HepG2 (cell line): ENCODE results near the gene DEPDC5. TPM values are rescaled to one million over a fixed set of nuclear protein-coding genes. Genes with fewer than 3 reads are reported as not detected.
A peak's percentile ranks its signal among the peaks of the same experiment; 100 is the strongest.

Experiments used
- AHR ChIP-seq: IDR thresholded peaks from 2 replicates; pipeline ENCODE4 v1.6.1; 2018; ENCODE audit warnings: missing genetic modification reagents, missing compliant biosample characterization
- CAMTA2 ChIP-seq: sonication (generic); formaldehyde crosslinking; IDR thresholded peaks from 2 replicates; pipeline ENCODE4 v1.4.0; 2020; ENCODE audit warnings: mild to moderate bottlenecking, missing genetic modification reagents, borderline replicate concordance
- CHD2 ChIP-seq: IDR thresholded peaks from 2 replicates; pipeline ENCODE4 v1.6.1; 2011; ENCODE audit warnings: low read depth, low read length, improper control_type of control experiment
- CREM ChIP-seq, 2 experiments: sonication (generic) in 1 of 2; formaldehyde crosslinking in 1 of 2; IDR thresholded peaks; 2 replicates each; pipeline versions ENCODE4 v1.4.0 to v1.6.1; 2016 to 2020; ENCODE audit warnings: antibody characterized with exemption in 1 of 2, mild to moderate bottlenecking in 1 of 2, missing genetic modification reagents in 1 of 2
- ELF1 ChIP-seq: sonication (generic); formaldehyde crosslinking; IDR thresholded peaks from 2 replicates; pipeline ENCODE4 v1.4.0; 2020; ENCODE audit warnings: missing genetic modification reagents
- FLYWCH1 ChIP-seq: sonication (generic); formaldehyde crosslinking; IDR thresholded peaks from 2 replicates; pipeline ENCODE4 v1.8.1; 2023; ENCODE audit warnings: mild to moderate bottlenecking, missing genetic modification reagents
- FOSL2 ChIP-seq: sonication (generic); formaldehyde crosslinking; IDR thresholded peaks from 2 replicates; pipeline ENCODE4 v1.4.0; 2020; ENCODE audit warnings: missing genetic modification reagents
- FOXP4 ChIP-seq: sonication (generic); formaldehyde crosslinking; IDR thresholded peaks from 2 replicates; pipeline ENCODE4 v1.4.0; 2020; ENCODE audit warnings: missing genetic modification reagents
- GTF3A ChIP-seq: sonication (generic); formaldehyde crosslinking; conservative IDR thresholded peaks from 2 replicates; pipeline ENCODE4 v1.4.0; 2020; ENCODE audit warnings: mild to moderate bottlenecking, missing genetic modification reagents
- HDAC2 ChIP-seq: sonication (generic); formaldehyde crosslinking; IDR thresholded peaks from 2 replicates; pipeline ENCODE4 v1.4.0; 2020; ENCODE audit warnings: missing genetic modification reagents
- HOXA5 ChIP-seq: sonication (generic); formaldehyde crosslinking; IDR thresholded peaks from 2 replicates; pipeline ENCODE4 v1.4.0; 2020; ENCODE audit warnings: missing genetic modification reagents
- MAFK ChIP-seq, 2 experiments: IDR thresholded peaks in 1 of 2; conservative IDR thresholded peaks in 1 of 2; 2 replicates each; pipeline ENCODE4 v1.6.1; 2011; ENCODE audit warnings: improper control_type of control experiment in 2 of 2, low read length in 2 of 2
- MAZ ChIP-seq, 2 experiments: sonication (generic) in 1 of 2; formaldehyde crosslinking in 1 of 2; IDR thresholded peaks; 2 replicates each; pipeline versions ENCODE4 v1.5.0 to v1.6.1; 2012 to 2020; ENCODE audit warnings: low read depth in 2 of 2, mild to moderate bottlenecking in 2 of 2, borderline replicate concordance in 1 of 2, improper control_type of control experiment in 1 of 2, low read length in 1 of 2, missing genetic modification reagents in 1 of 2, moderate library complexity in 1 of 2
- NFE2L1 ChIP-seq: sonication (generic); formaldehyde crosslinking; IDR thresholded peaks from 2 replicates; pipeline ENCODE4 v1.4.0; 2020; ENCODE audit warnings: missing genetic modification reagents, mild to moderate bottlenecking, borderline replicate concordance
- SKI ChIP-seq: fragments of 450-650 bp; IDR thresholded peaks from one replicate; pipeline ENCODE4 v1.6.1; 2018; ENCODE audit warnings: mild to moderate bottlenecking; ENCODE audit not compliant: partially characterized antibody
- STAT6 ChIP-seq: sonication (generic); formaldehyde crosslinking; IDR thresholded peaks from 2 replicates; pipeline ENCODE4 v1.4.0; 2020; ENCODE audit warnings: missing genetic modification reagents, mild to moderate bottlenecking, borderline replicate concordance
- ZNF180 ChIP-seq: sonication (generic); formaldehyde crosslinking; IDR thresholded peaks from 2 replicates; pipeline ENCODE4 v1.4.0; 2020; ENCODE audit warnings: low read depth, missing genetic modification reagents, borderline replicate concordance
- ZNF296 ChIP-seq: sonication (generic); formaldehyde crosslinking; conservative IDR thresholded peaks from 2 replicates; pipeline ENCODE4 v1.5.0; 2020; ENCODE audit warnings: mild to moderate bottlenecking, missing genetic modification reagents
- ZNF30 ChIP-seq: sonication (generic); formaldehyde crosslinking; IDR thresholded peaks from 2 replicates; pipeline ENCODE4 v1.5.0; 2020; ENCODE audit warnings: mild to moderate bottlenecking, missing genetic modification reagents
- ZNF383 ChIP-seq: sonication (generic); formaldehyde crosslinking; IDR thresholded peaks from 2 replicates; pipeline ENCODE4 v1.4.0; 2020; ENCODE audit warnings: missing genetic modification reagents, mild to moderate bottlenecking, borderline replicate concordance
- ZNF557 ChIP-seq: sonication (generic); formaldehyde crosslinking; IDR thresholded peaks from 2 replicates; pipeline ENCODE4 v1.4.0; 2020; ENCODE audit warnings: missing genetic modification reagents
- ZNF570 ChIP-seq: sonication (generic); formaldehyde crosslinking; IDR thresholded peaks from 2 replicates; pipeline ENCODE4 v1.4.0; 2020; ENCODE audit warnings: mild to moderate bottlenecking, missing genetic modification reagents, borderline replicate concordance
- ZNF766 ChIP-seq: sonication (generic); formaldehyde crosslinking; IDR thresholded peaks from 2 replicates; pipeline ENCODE4 v1.5.0; 2020; ENCODE audit warnings: missing genetic modification reagents, borderline replicate concordance
- ZNF879 ChIP-seq: sonication (generic); formaldehyde crosslinking; IDR thresholded peaks from 2 replicates; pipeline ENCODE4 v1.8.1; 2023; ENCODE audit warnings: missing genetic modification reagents
- polyA plus RNA-seq, 8 experiments: library from polyadenylated mRNA; depleted of rRNA in 3 of 8; stranded (reverse) in 7 of 8; unstranded in 1 of 8; fragments of >200 nt; fragmentation: Illumina TruSeq in 4 of 8; extraction: Trizol in 4 of 8; gene quantifications; 2 replicates each; pipeline versions ENCODE4 v1.2.1 to v1.2.3, GENCODE V29; 2011 to 2016; ENCODE audit warnings: low read depth in 4 of 8, missing spikeins in 1 of 8, mixed read lengths in 1 of 8; ENCODE audit not compliant: insufficient read depth in 1 of 8
- total RNA-seq, 5 experiments: library from RNA; depleted of rRNA; stranded (reverse); fragments of >200 nt; fragmentation: Illumina TruSeq; extraction: Trizol; gene quantifications; 2 replicates each; pipeline ENCODE4 v1.2.3, GENCODE V29; 2016; ENCODE audit warnings: low read depth in 1 of 5
- TF ChIP-seq, protein P1 (sequence below): sonication (generic); formaldehyde crosslinking; IDR thresholded peaks from 2 replicates; pipeline ENCODE4 v1.4.0; 2020; ENCODE audit warnings: mild to moderate bottlenecking, missing genetic modification reagents

The DEPDC5 gene
- total and polyA plus RNA-seq, 2 of the 13 experiments (the other 11 are each of a cell fraction or from before 2014, with no cell fraction given) = 9.8 to 12.4 TPM

DNA sequence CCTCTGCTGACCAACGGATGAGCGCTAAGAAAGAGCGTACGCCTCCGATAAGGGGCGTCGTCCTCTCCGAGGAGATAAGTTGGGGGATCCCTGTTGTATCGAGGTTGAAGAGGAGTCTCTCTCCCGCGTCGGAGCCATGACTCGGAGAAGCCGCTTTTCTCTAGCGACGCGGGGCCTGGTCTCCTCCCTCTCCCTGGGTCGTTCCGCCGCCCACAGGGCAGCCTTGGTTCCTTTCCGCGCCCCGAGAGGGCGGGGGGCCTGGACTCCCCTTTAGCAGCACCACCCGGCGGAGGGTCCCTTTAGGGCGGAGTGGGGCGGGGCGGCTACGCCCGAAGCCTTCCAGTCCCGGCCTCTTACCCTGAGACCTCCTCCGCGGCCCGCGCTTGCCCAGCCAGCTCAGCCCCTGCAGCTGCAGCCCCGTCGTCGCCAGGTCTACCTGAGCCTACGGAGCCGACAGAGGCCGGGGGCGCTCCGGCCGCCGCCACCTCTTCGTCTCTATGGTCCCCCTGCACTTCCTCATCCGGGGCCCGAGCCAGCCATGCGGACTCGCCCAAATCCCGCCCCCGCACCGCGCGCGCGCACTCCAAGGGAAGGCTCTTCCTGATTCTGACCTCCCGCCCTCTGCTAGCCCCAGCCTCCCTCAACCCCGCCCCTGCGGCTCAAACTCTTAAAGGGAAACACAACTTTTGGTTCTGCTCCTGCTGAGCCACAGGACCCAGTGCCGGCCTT, 4.0 kb upstream of the DEPDC5 start, which contains the start of gene PRR14L (continued):
- TF ChIP-seq CHD2 = peak; percentile 34; the same call in 1 of the 2 replicates
- no peak for TF ChIP-seq ZNF570 (CRISPR knock-in tag)
- peak; percentile 99 for TF ChIP-seq ELF1 (CRISPR knock-in tag)
- TF ChIP-seq FOSL2 = 0 out of 2 replicates have a peak, but pooled peaks have one; percentile 30
- TF ChIP-seq ZNF766 (CRISPR knock-in tag) = peak; percentile 85; the same call in 1 of the 2 replicates
- TF ChIP-seq AHR = no peak
- TF ChIP-seq HDAC2 = peak; percentile 76
- no peak; the same call in none of the 2 replicates for TF ChIP-seq CREM (IDR thresholded peaks at IDR 0.05)
- no peak for TF ChIP-seq CREM (CRISPR knock-in tag; IDR thresholded peaks at IDR 0.05)
- peak; percentile 56; the same call in 1 of the 2 replicates for TF ChIP-seq HOXA5 (CRISPR knock-in tag)
- TF ChIP-seq ZNF383 (CRISPR knock-in tag) = no peak
- no peak for TF ChIP-seq CAMTA2
- peak; percentile 61 for TF ChIP-seq FOXP4 (CRISPR knock-in tag)
- TF ChIP-seq ZNF296 (CRISPR knock-in tag) = no peak
- no peak for TF ChIP-seq STAT6 (CRISPR knock-in tag)
- TF ChIP-seq ZNF30 (CRISPR knock-in tag) = no peak
- TF ChIP-seq ZNF557 = 0 out of 2 replicates have a peak, but pooled peaks have one; percentile 22
- peak; percentile 44 for TF ChIP-seq SKI
- TF ChIP-seq FLYWCH1 (CRISPR knock-in tag) = no peak
- peak; percentile 96 for TF ChIP-seq MAZ (IDR thresholded peaks at IDR 0.05; ENCODE audit: borderline replicate concordance, low read depth, low read length)
- TF ChIP-seq MAZ (CRISPR knock-in tag; IDR thresholded peaks at IDR 0.05; ENCODE audit: low read depth) = peak; percentile 85
- TF ChIP-seq MAFK (conservative IDR thresholded peaks at IDR 0.05 in 1 of 2, IDR thresholded peaks at IDR 0.05 in 1 of 2; ENCODE audit: low read length in 2 of 2) = no peak
- TF ChIP-seq, protein P1, sequence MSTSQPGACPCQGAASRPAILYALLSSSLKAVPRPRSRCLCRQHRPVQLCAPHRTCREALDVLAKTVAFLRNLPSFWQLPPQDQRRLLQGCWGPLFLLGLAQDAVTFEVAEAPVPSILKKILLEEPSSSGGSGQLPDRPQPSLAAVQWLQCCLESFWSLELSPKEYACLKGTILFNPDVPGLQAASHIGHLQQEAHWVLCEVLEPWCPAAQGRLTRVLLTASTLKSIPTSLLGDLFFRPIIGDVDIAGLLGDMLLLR (CRISPR knock-in tag) = peak; percentile 80
- no peak for TF ChIP-seq ZNF180 (CRISPR knock-in tag)
- 0 out of 2 replicates have a peak, but pooled peaks have one; percentile 35 for TF ChIP-seq NFE2L1 (CRISPR knock-in tag)
- TF ChIP-seq GTF3A (CRISPR knock-in tag) = no peak
- TF ChIP-seq ZNF879 = peak; percentile 90; the same call in 1 of the 2 replicates
